Measurements from ENCODE around the gene ATP9B.
"Not testable (repeated sequence)": the region's sequence is repeated elsewhere in the genome, so short reads cannot be mapped to it uniquely, and the experiment has no call there.

Gene ATP9B

GRCh38 chr18:79258447-79258846, 189.3 kb downstream of the ATP9B start:
- in situ Hi-C loops (cut with MboI; ENCODE audit: low sequenced_read_pairs, unreplicated experiment): no loop called here
- TF ChIP-seq, protein P1, sequence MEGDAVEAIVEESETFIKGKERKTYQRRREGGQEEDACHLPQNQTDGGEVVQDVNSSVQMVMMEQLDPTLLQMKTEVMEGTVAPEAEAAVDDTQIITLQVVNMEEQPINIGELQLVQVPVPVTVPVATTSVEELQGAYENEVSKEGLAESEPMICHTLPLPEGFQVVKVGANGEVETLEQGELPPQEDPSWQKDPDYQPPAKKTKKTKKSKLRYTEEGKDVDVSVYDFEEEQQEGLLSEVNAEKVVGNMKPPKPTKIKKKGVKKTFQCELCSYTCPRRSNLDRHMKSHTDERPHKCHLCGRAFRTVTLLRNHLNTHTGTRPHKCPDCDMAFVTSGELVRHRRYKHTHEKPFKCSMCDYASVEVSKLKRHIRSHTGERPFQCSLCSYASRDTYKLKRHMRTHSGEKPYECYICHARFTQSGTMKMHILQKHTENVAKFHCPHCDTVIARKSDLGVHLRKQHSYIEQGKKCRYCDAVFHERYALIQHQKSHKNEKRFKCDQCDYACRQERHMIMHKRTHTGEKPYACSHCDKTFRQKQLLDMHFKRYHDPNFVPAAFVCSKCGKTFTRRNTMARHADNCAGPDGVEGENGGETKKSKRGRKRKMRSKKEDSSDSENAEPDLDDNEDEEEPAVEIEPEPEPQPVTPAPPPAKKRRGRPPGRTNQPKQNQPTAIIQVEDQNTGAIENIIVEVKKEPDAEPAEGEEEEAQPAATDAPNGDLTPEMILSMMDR (IDR thresholded peaks at IDR 0.05; ENCODE audit: borderline replicate concordance, control extremely low read depth, extremely low read depth, insufficient read depth, missing control alignments): no peak
- peak; percentile 40 for DNase-seq (ENCODE audit: low spot score)

GRCh38 chr18:79259218-79259617, 190.0 kb downstream of the ATP9B start:
- TF ChIP-seq, protein P1 (IDR thresholded peaks at IDR 0.05; ENCODE audit: borderline replicate concordance, control extremely low read depth, extremely low read depth, insufficient read depth, missing control alignments): no peak
- DNase-seq (ENCODE audit: low spot score): no peak
- in situ Hi-C loops (cut with MboI; ENCODE audit: low sequenced_read_pairs, unreplicated experiment): no loop called here

- no peak for DNase-seq (ENCODE audit: low spot score)
- TF ChIP-seq, protein P1 (IDR thresholded peaks at IDR 0.05; ENCODE audit: borderline replicate concordance, control extremely low read depth, extremely low read depth, insufficient read depth, missing control alignments): no peak
- in situ Hi-C loops (cut with MboI; ENCODE audit: low sequenced_read_pairs, unreplicated experiment): no loop called here
Measured at GRCh38 chr18:79260023-79260422, 190.8 kb downstream of the ATP9B start.

GRCh38 chr18:79260510-79260909, 191.3 kb downstream of the ATP9B start:
- TF ChIP-seq, protein P1 (IDR thresholded peaks at IDR 0.05; ENCODE audit: borderline replicate concordance, control extremely low read depth, extremely low read depth, insufficient read depth, missing control alignments): no peak
- in situ Hi-C loops (cut with MboI; ENCODE audit: low sequenced_read_pairs, unreplicated experiment): no loop called here
- no peak for DNase-seq (ENCODE audit: low spot score)

DNA sequence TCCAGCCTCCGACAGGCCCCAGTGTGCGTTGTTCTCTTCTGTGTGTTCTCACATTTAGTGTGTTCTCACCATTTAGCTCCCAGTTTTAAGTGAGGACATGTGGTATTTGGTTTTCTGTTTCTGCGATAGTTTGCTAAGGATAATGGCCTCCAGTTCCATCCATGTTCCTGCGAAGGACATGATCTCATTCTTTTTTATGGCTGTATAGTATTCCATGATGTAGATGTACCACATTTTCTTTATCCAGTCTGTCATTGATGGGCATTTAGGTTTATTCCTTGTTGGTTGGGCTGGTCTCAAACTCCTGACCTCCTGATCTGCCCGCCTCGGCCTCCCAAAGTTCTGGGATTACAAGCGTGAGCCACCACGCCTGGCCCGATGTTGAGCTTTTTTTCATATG, 195.9 kb downstream of the ATP9B start:
- in situ Hi-C loops (cut with MboI; ENCODE audit: low sequenced_read_pairs, unreplicated experiment); DNase-seq (ENCODE audit: low spot score): not testable (repeated sequence)

GRCh38 chr18:79271812-79272211, 202.6 kb downstream of the ATP9B start:
- in situ Hi-C loops (cut with MboI; ENCODE audit: low sequenced_read_pairs, unreplicated experiment): not testable (repeated sequence)

DNA sequence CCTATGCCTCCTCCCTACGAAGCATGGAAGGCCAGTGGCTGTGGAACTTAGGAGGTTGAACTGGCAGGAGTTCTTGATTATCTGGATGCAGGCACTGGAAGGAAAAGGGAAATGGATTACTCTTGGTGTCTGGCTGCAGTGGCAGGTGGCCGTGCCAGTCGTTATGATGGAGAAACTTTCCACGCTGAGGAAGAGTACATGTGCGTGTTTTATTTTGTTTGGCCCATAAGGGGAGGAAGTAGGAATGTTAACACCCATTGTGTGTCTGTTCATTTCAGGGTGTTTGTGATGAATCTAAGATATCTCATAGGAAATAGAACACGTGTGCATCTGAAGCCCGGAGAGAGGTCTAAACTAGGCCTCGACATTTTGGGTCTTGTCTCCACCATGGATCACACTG, 203.7 kb downstream of the ATP9B start:
- TF ChIP-seq, protein P1 (IDR thresholded peaks at IDR 0.05; ENCODE audit: borderline replicate concordance, control extremely low read depth, extremely low read depth, insufficient read depth, missing control alignments): no peak
- no peak for DNase-seq (ENCODE audit: low spot score)
- in situ Hi-C loops (cut with MboI; ENCODE audit: low sequenced_read_pairs, unreplicated experiment): no loop called here

More at GRCh38 chr18:79271812-79272211, 202.6 kb downstream of the ATP9B start:
- not testable (repeated sequence) for DNase-seq (ENCODE audit: low spot score)

DNA sequence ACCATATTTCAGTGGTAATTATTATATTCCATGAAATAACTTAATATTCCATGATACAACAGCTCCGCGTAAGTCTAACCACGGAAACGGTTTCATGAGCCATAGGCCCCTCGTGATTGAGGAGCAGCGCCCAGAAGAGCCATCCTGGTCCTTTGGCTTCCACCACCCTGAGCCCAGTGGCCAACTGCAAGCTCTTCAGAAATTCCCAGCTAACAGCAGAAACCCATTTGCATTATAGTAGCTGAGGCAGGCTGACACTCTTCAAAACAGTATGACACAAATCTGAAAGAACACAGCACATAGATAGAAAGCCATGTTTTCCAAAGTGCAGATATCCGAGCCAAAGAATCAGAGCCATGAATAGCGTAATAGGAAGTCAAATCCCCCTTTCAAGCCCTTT, 205.6 kb downstream of the ATP9B start:
- DNase-seq (ENCODE audit: low spot score): no peak
- in situ Hi-C loops (cut with MboI; ENCODE audit: low sequenced_read_pairs, unreplicated experiment): no loop called here
- TF ChIP-seq, protein P1 (IDR thresholded peaks at IDR 0.05; ENCODE audit: borderline replicate concordance, control extremely low read depth, extremely low read depth, insufficient read depth, missing control alignments): no peak

Measured in GM13976 (cell line).